Measurements from ENCODE around the gene ARHGAP8. TPM values are rescaled to one million over a fixed set of nuclear protein-coding genes. Genes with fewer than 3 reads are reported as not detected.

The ARHGAP8 gene
- total and polyA plus RNA-seq, 10 of the 15 experiments (the other 5 are each of a cell fraction or from before 2014, with no cell fraction given), result 0.33 TPM; not detected in 9

DNA sequence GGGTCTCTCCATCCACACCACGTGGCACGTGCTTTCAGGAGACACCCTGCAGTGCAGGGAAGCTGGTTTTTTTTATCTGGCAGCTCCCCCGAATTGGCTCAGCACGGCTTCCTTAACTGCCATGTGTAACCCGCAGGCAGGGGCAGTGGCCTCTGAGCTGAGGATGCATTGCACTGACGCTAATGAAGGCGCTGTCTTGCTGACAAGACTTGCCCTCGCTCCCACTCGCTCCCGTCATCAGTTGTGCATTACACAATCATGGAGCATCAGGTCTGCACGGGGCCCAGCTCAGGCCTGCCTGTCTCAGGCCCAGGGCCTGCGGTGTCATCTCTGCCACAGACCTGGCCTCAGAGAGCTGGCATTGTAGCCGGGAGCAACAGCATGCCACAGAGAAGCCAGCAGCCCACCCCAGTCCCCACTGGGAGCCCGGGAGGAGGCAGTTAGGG is 95.9 kb downstream of the ARHGAP8 start (continued):
- TF ChIP-seq, protein P1, sequence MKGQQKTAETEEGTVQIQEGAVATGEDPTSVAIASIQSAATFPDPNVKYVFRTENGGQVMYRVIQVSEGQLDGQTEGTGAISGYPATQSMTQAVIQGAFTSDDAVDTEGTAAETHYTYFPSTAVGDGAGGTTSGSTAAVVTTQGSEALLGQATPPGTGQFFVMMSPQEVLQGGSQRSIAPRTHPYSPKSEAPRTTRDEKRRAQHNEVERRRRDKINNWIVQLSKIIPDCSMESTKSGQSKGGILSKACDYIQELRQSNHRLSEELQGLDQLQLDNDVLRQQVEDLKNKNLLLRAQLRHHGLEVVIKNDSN (IDR thresholded peaks at IDR 0.05; ENCODE audit: borderline replicate concordance, extremely low read length, insufficient read depth, low read depth, low read length), result no peak
- TF ChIP-seq WRNIP1 (IDR thresholded peaks at IDR 0.05; ENCODE audit: borderline replicate concordance, low read depth, low read length), result no peak
- no peak for TF ChIP-seq SUPT20H (IDR thresholded peaks at IDR 0.05; ENCODE audit: borderline replicate concordance, control insufficient read depth, low read depth, low read length)
- no peak for TF ChIP-seq TCF7 (IDR thresholded peaks at IDR 0.05; ENCODE audit: borderline replicate concordance)

DNA sequence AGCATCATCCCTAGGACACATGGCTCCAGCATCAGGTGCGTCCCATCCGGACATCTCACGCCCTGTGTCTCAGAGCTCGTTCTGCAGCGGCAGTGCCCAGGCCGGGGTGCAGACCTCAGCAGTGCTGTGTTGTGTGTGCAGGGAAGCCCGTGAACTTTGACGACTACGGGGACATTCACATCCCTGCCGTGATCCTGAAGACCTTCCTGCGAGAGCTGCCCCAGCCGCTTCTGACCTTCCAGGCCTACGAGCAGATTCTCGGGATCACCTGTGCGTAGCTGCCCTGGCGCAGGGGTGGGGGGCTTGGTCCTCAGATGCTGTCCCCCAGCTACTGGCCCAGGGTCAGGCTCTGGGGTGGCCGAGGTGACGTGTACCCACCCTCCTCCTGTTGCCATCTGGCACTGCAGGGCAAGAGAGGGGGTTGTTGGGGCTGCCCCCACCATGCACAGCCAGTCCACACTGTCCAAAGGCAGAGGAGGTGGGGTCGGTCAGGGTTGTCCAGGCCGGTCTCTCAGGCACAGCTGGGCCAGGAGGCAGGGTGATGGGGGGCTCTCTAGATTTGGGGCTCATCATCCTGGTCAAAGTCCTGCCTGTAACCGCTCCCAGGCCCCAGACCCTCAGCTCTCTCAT is 96.5 kb downstream of the ARHGAP8 start:
- 58% methylated on average over 21 of the region's 21 CpGs for WGBS (ENCODE audit: insufficient coverage, insufficient replicate concordance, low lambda C conversion rate, missing lambda C conversion rate)
- Histone ChIP-seq H3K4me3 (no peak overlapping the region), H4K20me1 (ENCODE audit: control insufficient read depth, insufficient read depth) (no peaks in the 10 kb centered on the region), H2AFZ (ENCODE audit: control insufficient read depth, low read depth, low read length) (no peak overlapping the region), H3K79me2 (ENCODE audit: control insufficient read depth, insufficient read depth, low read length) (no peaks in the 10 kb centered on the region), H3K27ac (ENCODE audit: control insufficient read depth, insufficient read depth) (no peak overlapping the region), H3K27me3 (replicated peaks in 1 of 2; ENCODE audit: control insufficient read depth in 2 of 2, insufficient read depth in 2 of 2, low read length in 1 of 2) (no peaks in the 10 kb centered on the region), H3K9ac (ENCODE audit: control insufficient read depth, insufficient read depth, low read length) (no peak overlapping the region), H3K36me3 (ENCODE audit: control insufficient read depth in 2 of 2, insufficient read depth in 2 of 2, low read length in 1 of 2) (no peaks in the 10 kb centered on the region), H3K4me2 (ENCODE audit: control insufficient read depth, insufficient read depth) (no peak overlapping the region), H3K4me1 (ENCODE audit: control insufficient read depth, insufficient read depth, low read length) (no peaks in the 10 kb centered on the region), H3K9me3 (replicated peaks; ENCODE audit: control insufficient read depth, insufficient read depth, low read length) (no peaks in the 10 kb centered on the region; the same call in 2 of the 3 replicates)
- ChIA-PET RAD21 (ENCODE audit: unreplicated experiment) (no interaction called here), SMC1A (ENCODE audit: uncharacterized antibody, unreplicated experiment) (no interaction called here), CTCF (no interaction called here), POLR2A (no interaction called here)
- intact Hi-C loops (cut with micrococcal nuclease; ENCODE audit: unreplicated experiment) (no loop called here), in situ Hi-C loops (cut with MboI) (no loop called here)
- no peak for FAIRE-seq
- TF ChIP-seq RUNX3 (IDR thresholded peaks at IDR 0.05; ENCODE audit: low read length) (no peak), PAX8 (IDR thresholded peaks at IDR 0.05) (no peak)
- no TSS peak for BruUV-seq (replicated peaks)
- ATAC-seq, result no peak
- DNase-seq (ENCODE audit: low read depth, low spot score), result no peak

Data from GM12878 (cell line).